HG03565 (cell line): ENCODE measurements around the gene ZBTB21.

Experiments
- ATAC-seq: cut with Tn5 transposase; IDR thresholded peaks from one replicate; pipeline ENCODE4 v1.9.1; 2021; ENCODE audit warnings: mild to moderate bottlenecking, moderate library complexity; ENCODE audit not compliant: unreplicated experiment

The ZBTB21 gene

GRCh38 chr21:42021371-42022090, 11.4 kb upstream of the ZBTB21 start:
- ATAC-seq = no peak

- no peak for ATAC-seq
These were observed 9.5 kb upstream of the ZBTB21 start for GRCh38 chr21:42019706-42020105.

DNA sequence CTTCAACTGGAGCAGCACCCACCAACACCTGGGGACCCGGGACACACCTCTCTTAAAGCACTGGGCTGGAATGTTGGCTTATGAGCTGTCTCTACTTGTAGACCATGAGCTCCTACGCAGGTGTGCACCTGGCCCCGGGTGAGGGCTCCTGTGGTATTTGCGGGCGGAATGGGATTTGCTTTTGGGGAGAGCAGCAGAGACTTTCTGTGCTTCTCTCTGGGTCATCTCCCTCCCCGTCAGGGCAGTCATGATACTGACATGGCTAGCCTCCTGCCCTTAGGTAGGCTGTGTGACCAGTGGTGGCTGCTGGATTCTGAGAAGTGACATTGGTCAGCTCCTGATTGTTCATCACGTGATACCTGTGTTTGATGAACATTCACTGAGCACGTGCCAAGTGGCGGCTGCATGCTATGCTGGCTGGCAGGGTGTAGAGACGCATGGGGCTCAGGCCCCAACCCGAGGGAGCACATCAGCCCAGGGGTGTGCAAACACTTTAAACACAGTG, 9.0 kb upstream of the ZBTB21 start:
- ATAC-seq = no peak

DNA sequence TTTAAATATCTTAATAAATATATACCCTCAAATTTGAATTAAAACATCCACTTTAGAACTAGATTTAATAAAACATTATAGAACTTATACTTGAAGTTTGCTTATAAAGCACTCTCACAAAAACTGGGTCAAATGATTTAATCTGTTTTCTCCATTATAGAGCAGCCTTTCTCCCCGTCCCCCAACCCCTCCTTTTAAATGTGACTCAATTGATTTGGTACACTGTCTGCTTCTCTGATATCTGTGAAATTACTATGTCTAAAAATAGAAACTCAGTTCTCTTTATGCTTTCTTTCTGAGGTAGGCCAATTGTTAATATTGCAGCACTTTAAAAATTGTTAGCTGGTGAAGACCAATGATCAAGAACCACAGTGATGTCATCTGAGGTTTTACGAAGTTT, 6.9 kb upstream of the ZBTB21 start:
- ATAC-seq = no peak

GRCh38 chr21:42016364-42016985, 6.3 kb upstream of the ZBTB21 start:
- ATAC-seq = no peak

DNA sequence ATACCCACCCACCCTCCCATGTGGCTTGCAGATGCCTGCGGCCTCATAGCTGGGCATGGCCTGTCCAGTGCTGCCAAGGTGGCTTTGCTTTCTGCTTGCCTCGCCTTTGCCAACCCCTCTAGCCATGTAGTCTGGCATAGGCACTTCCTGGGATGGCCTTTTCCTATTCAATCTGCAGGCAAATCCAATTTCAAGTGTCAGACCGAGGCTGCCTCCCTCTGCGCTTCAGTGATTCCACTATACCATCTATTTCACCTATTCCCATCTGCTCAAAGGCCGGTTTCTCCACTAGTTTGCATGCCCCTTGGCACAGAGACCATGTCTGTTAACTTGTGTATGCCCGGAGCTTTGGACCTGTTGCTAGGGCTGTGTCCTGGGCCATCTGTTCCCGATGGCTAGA, 3.8 kb upstream of the ZBTB21 start:
- no peak for ATAC-seq

DNA sequence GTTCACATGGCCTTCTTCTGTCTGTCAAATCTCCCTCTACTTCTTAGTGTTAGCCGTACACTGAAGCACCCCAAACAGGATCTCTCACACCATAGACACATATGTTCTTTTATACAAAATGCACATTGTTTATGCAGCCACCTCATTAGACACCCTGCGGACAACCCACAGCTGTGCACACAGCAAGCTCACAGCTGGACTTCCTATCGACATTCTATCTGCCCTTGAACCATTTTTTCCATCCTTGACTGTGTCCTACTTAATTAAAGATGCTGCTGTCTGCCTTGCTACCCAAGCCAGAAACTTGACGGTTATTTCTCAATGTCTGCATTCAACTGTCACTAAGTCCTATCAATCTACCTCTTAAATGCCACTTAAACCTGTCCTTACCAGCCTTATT, 3.2 kb upstream of the ZBTB21 start:
- ATAC-seq = no peak

DNA sequence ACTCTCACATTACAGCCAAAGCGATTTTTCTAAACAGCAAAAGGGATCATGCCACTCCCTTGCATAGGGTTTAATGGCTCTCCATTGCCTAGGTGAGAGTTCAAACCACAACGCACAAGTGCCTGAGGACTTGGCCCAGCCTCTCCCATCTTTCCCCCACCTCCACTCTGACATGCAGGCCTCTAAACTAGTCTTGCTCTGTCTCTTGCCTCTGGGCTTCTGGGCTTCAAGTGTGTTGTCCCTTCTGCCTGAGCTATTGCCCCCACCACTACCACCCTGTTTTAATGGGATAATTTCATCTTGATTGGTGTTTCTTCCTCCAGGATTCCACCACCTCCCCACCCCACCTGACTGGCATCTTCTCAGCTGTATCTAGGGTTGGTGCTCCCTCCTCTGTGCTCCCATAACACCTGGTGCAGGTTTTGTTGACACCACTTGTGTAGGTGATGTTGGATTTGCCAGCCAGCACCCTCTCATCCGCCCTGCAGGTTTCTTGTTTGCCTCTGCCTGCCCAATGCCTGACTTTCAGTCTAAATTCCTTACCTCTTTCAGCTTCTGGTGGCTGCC, 2.7 kb upstream of the ZBTB21 start:
- no peak for ATAC-seq

DNA sequence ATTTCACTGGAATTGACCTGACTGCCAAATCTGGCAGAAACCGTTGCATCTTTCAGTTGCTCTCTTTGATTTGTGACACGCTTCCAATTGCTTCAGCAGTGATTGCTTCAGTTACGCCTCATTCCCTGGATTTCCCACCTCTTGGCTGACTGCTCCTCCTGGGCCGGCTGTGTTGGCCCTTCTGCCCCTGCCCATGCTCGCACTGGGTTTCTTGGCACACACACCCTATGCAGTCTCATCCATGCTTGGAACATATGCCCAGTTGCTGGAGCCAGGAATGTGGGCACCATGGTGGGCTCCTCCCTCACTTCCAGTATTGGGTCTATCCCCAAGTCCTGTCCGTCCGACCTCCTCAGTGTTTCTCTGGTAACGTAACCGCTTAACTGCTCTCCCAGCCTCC, 2.2 kb upstream of the ZBTB21 start:
- ATAC-seq = no peak

- peak; percentile 26 for ATAC-seq
These were observed 641 bp upstream of the ZBTB21 start for GRCh38 chr21:42010507-42011495.

DNA sequence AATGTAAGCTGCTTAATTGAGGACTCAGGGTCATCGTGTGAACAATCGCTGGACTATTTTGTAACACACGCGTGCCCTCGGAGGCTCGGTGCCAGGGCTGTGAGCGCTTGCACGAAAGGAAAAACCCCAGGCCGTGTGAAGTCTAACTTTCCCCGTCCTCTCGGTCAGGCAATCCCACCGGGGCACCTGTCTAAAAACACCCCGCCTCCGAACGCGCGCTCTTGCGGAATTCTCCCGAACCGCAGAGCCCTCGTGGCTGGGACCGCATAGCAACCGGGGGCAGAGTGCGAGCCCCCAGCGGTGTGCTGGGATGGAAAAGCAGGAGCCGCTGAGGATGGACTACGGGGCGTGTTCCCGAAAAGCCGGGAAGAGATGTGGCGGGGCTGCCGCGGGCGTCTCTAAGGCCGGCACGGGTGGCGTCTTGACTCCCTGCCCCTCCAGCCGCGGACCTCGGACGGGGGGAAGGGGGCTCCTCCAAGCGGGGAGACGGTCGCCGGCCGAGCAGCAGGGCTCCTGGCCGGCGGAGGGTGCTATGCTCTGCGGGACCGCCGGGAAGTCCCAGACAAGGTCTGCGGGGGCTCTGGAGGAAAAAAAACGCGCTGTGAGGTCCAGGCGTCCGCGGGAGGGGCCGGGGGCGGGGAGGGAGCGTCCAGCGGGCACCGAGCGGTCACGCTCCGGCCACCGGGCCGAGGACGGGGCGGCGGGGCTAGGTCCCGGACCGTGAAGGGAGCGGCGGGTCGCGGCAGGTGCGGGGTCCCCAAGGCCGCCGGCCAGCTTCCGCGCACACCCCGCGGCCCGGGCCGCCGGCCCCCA, 936 bp downstream of the ZBTB21 start:
- no peak for ATAC-seq

- no peak for ATAC-seq
These were observed 2.7 kb downstream of the ZBTB21 start for GRCh38 chr21:42007356-42007940.

GRCh38 chr21:42006765-42007164, 3.4 kb downstream of the ZBTB21 start:
- ATAC-seq = no peak

GRCh38 chr21:42004406-42005199, 5.6 kb downstream of the ZBTB21 start:
- ATAC-seq = no peak

DNA sequence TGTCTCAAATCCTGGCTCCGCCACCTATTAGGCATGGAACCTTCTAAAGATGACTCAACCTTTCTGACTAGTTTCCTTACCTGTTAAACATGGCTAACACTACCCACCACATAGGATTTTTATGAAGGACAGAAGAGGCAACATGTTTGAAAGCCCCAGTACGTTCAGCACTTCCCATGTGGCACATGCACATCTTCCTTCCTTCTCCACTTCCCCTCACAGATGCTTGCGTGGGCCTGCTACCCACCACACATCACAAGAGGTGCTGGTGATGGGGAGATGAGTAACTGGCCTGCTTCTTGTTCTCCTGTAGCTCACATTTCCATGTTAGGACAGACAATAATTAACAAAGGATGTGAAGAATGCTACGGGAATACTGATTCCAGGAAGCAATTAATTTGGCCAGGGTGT, 7.1 kb downstream of the ZBTB21 start:
- ATAC-seq = no peak

DNA sequence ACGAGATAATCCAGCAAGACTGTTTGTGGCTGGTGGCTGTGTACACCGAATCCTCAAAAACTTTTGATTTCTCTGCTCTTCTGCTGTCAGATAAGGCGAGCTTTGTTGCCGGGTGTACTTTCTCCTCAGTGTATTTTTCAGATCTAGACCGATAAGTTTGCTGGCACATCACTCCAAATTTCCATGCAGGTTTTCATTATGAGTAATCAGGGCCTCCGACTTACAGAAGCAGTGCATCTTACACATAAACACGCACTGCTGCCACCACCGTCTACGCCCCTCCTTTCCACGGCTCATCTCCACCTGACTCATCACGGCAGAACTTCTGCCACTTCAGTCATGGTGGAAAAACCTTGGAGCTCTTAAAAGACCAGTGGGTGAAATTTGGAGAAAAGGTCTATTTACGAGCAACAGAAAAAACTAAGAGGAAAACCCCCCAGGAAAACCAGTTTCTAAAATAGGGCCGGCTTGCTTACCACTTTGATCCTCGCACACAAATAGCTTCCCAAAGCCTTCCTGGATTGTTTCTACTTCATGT, 7.7 kb downstream of the ZBTB21 start:
- peak; percentile 73 for ATAC-seq

GRCh38 chr21:42001781-42002180, 8.4 kb downstream of the ZBTB21 start:
- ATAC-seq = no peak

DNA sequence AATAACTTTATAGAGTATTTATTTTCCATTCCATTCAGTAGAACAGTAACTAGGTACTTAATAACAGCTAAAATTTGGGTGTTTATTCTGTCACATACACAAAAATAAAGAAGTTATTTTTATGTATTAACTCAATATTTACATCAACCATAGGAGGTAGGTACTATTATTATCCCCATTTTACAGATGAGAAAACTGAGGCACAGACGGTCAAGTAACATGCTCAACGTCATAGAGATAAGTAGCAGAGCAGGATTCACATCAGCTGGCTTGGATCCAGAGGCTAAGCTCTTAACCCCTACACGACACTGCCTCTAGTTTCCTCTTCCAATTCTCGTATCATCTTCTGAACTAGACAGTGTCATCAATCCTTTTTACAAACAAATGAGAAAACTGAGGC, 9.3 kb downstream of the ZBTB21 start:
- ATAC-seq = no peak

- no peak for ATAC-seq
These were observed 12.5 kb downstream of the ZBTB21 start for GRCh38 chr21:41997657-41998056.
